Epithelial cell of alveolus of lung (primary cell): Measurements from ENCODE around the gene OR5T2. TPM values are rescaled to one million over a fixed set of nuclear protein-coding genes. Genes with fewer than 3 reads are reported as not detected.

Experiments used
- total RNA-seq: library from RNA; depleted of rRNA; stranded (reverse); fragments of >200 nt; gene quantifications from 2 replicates; pipeline ENCODE4 v1.2.1, GENCODE V29; 2015

OR5T2 gene
- not detected in 2 replicates for total RNA-seq

GRCh38 chr11:56234155-56234554 lies at the start of gene OR5T2:
TSS of gene OR5T2 (minus strand) at chr11:56234255. CDS start at chr11:56233062, 1,193 bp downstream.

GRCh38 chr11:56273854-56274253 lies 39.8 kb upstream of the OR5T2 start, which contains the start of gene OR5T1:
TSS of gene OR5T1 (plus strand) at chr11:56274154. CDS start at chr11:56275639, 1,485 bp downstream.

GRCh38 chr11:56251954-56252353 lies 17.9 kb upstream of the OR5T2 start, which contains the start of gene OR5T3:
TSS of gene OR5T3 (plus strand) at chr11:56252254. CDS start at chr11:56252254, 0 bp downstream.

Other genes starting within 250 kb of the OR5T2 start
- gene OR5F1, start 239.6 kb downstream of the OR5T2 start, total RNA-seq: not detected in 2 replicates
- not detected in 2 replicates for gene OR5AS1, start 206.6 kb downstream of the OR5T2 start, total RNA-seq
- not detected in 2 replicates for gene OR8I2, start 140.9 kb downstream of the OR5T2 start, total RNA-seq
- gene OR8H2, start 130.6 kb downstream of the OR5T2 start, total RNA-seq: not detected in 2 replicates
- gene OR8H3, start 111.9 kb downstream of the OR5T2 start, total RNA-seq: not detected in 2 replicates
- gene OR8J3, start 94.1 kb downstream of the OR5T2 start, total RNA-seq: not detected in 2 replicates
- not detected in 2 replicates for gene OR8K5, start 73.9 kb downstream of the OR5T2 start, total RNA-seq
- gene OR5J2, start 57.6 kb downstream of the OR5T2 start, total RNA-seq: not detected in 2 replicates
- gene OR5T3, start 18.0 kb upstream of the OR5T2 start, total RNA-seq: not detected in 2 replicates
- gene OR5T1, start 39.9 kb upstream of the OR5T2 start, total RNA-seq: not detected in 2 replicates
- not detected in 2 replicates for gene OR8H1, start 58.0 kb upstream of the OR5T2 start, total RNA-seq
- gene OR8K3, start 80.9 kb upstream of the OR5T2 start, total RNA-seq: not detected in 2 replicates
- not detected in 2 replicates for gene OR8K1, start 111.8 kb upstream of the OR5T2 start, total RNA-seq
- not detected in 2 replicates for gene OR8J1, start 120.0 kb upstream of the OR5T2 start, total RNA-seq
- gene OR8U1, start 141.4 kb upstream of the OR5T2 start, total RNA-seq: not detected in 2 replicates
- gene OR5AL1, start 178.4 kb upstream of the OR5T2 start, total RNA-seq: not detected in 2 replicates
- not detected in 2 replicates for gene OR5M3, start 239.1 kb upstream of the OR5T2 start, total RNA-seq